Measurements from ENCODE around the gene TMC8. TPM values are rescaled to one million over a fixed set of nuclear protein-coding genes. Genes with fewer than 3 reads are reported as not detected.

The TMC8 gene
- total and polyA plus RNA-seq, 5 donors, result 2.4 to 3.9 (median 3.0) TPM

DNA sequence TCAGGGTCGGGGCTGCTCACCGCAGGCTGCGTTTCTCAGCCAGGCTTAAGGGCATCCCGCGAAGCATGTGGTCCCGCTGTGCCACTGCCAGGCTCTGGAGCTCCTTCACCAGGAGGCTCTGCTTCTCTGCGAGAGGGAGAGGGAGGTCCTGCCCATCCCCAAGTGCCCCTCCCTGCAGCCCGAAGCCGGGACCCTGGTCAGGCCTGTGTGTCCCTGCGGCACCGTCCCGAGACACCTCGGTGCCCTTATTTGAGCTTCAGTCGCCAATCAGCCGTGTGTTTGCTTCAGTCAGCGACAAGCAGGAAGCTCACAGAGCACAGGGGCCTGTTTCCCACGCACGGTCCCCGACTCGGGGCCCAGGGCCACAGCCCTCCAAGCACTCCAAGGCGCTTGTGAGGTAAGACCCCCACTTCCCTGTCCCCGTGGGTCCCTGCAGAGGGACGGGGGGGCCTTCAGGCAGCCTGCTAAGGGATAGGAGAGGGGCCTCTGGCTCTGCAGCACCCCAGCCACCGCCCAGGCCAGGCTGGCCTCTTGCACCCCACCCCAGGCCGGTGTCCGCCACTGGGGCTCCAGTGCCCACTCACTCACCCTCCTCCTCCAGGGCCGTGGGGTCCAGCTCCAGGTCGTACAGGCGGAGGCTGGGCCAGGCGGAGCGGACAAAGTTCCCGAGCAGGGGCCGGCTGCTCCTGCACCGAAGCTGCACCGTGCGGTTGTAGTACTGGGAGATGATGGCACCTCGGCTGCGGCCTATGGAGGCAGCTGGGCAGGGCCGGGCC, 5.2 kb upstream of the TMC8 start:
- ATAC-seq, result no peak
- DNase-seq, result peak in 1 of 3 donors; percentile 72
- H3K4me1 ChIP-seq (ENCODE audit: control insufficient read depth, insufficient read depth, low read length), result peaks cover 4% of the 10 kb centered on the region
- WGBS, result 71% methylated on average over 39 of the region's 39 CpGs
- intact Hi-C loops (cut with DNase I), result no loop called here
- no peak overlapping the region for H3K4me3 ChIP-seq (ENCODE audit: low read length)
- no peaks in the 10 kb centered on the region for H3K9me3 ChIP-seq (ENCODE audit: control insufficient read depth, low read length)
- H3K27ac ChIP-seq (ENCODE audit: low read length), result peak overlapping the region; percentile 35
- H3K27me3 ChIP-seq (ENCODE audit: control insufficient read depth, insufficient read depth), result no peaks in the 10 kb centered on the region

DNA sequence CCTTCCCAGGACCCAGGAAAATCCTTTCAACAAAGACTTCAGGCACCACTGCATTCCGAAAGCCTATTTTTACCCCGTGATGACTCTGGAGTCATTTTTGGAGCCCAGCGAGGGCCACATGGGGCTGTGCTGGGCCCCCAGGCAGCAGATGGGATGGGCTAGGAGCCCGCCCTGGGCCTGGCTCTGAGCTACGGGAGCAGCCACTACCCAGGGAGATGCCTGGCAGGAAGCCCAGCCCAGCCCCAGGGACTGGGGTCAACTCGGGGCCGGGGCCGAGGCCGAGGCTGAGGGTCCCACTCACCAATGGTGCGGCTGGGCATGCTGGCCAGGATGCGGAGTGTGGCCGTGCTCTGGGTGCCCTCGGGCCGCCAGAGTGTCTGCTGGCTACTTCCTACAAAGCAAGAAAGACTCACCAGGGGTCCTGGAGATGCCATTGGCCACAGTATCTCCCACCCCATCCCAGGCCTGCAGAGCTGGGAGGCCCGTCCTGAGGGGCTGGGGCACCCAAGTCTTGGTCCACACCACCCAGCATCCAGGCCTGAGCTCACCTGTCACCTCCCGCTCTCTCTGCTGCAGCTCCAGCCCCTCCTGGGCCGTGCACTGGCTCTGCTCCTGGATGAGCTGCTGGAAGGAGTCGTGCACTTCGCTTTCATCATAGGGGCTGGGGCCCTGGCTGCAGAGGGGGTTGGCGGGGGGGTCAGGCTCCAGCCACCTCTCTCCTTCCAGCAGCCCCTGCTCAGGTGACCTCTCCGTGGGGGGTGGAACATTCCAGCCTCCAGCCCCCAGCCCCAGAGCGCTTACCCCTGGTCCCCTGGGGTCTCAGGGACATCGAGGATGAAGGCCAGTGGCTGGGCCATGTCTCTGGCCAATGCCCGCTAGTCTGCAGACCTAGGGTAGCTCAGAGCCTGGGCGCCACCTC, 4.3 kb upstream of the TMC8 start:
- peak in 1 of 2 donors; percentile 1 for ATAC-seq
- peak; percentile 60 to 89 (median 79) for DNase-seq
- Histone ChIP-seq H3K4me1 (ENCODE audit: control insufficient read depth, insufficient read depth, low read length) (peaks cover 4% of the 10 kb centered on the region), H3K4me3 (ENCODE audit: low read length) (no peak overlapping the region), H3K9me3 (ENCODE audit: control insufficient read depth, low read length) (no peaks in the 10 kb centered on the region), H3K27ac (ENCODE audit: low read length) (peak overlapping the region; percentile 87), H3K27me3 (ENCODE audit: control insufficient read depth, insufficient read depth) (no peaks in the 10 kb centered on the region)
- intact Hi-C loops (cut with DNase I), result no loop called here
- 49% methylated on average over 25 of the region's 25 CpGs for WGBS

DNA sequence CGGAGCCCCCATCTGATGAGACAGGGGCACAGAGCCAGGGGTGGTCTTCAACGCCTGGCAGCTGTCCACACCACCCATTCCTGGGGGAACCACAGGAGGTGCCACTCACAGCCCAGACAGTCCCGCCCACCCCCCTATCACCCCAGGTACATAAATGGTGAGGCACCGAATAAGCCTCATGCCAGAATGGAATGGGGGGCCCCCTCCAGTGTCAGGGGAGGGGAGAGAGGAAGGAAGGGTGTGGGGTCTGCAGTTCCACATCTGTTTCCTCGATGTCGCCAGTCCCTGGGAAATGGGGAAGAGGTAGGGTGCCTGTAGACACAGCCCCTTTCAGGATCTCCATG, 3.7 kb upstream of the TMC8 start:
- WGBS, result 64% methylated on average over 6 of the region's 6 CpGs
- peaks cover 4% of the 10 kb centered on the region for H3K4me1 ChIP-seq (ENCODE audit: control insufficient read depth, insufficient read depth, low read length)
- H3K27me3 ChIP-seq (ENCODE audit: control insufficient read depth, insufficient read depth), result no peaks in the 10 kb centered on the region
- intact Hi-C loops (cut with DNase I), result no loop called here
- H3K4me3 ChIP-seq (ENCODE audit: low read length), result no peak overlapping the region
- peak in 1 of 2 donors; percentile 0 for ATAC-seq
- H3K27ac ChIP-seq (ENCODE audit: low read length), result peak overlapping the region; percentile 87
- DNase-seq, result peak in 2 of 3 donors; percentile 59 to 64
- H3K9me3 ChIP-seq (ENCODE audit: control insufficient read depth, low read length), result no peaks in the 10 kb centered on the region

DNA sequence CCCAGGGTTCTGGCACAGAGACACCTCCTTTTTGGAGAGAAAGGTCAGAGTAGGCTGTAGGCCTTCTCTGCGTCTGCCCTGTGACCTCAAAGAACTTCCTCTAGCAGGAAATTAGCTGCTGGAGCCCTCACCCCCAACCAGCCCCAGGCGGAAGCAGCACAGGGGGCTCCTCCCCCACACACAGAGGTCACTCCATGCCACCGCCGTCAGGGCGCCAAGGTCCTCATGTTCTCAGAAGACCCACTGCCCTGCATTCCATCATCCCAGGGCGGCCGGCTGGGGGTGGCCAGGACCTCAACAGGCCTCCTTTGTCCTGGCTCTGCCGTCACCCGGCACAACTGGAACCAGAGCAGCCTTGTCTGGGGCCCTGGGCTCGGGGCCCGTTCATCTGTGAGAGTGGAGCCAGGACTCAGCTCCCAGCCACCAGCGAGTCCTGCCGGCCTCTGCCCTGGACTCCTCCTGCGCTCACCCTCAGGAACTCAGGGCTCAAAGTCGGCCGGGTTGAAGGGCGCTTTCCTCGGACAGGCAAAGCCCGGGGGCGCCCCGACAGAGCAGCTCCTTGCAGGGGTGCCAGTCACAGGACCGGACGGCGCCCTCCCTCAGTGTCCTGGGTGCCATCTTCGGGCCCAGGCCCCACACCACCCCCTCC, 3.2 kb upstream of the TMC8 start:
- peaks cover 4% of the 10 kb centered on the region for H3K4me1 ChIP-seq (ENCODE audit: control insufficient read depth, insufficient read depth, low read length)

DNA sequence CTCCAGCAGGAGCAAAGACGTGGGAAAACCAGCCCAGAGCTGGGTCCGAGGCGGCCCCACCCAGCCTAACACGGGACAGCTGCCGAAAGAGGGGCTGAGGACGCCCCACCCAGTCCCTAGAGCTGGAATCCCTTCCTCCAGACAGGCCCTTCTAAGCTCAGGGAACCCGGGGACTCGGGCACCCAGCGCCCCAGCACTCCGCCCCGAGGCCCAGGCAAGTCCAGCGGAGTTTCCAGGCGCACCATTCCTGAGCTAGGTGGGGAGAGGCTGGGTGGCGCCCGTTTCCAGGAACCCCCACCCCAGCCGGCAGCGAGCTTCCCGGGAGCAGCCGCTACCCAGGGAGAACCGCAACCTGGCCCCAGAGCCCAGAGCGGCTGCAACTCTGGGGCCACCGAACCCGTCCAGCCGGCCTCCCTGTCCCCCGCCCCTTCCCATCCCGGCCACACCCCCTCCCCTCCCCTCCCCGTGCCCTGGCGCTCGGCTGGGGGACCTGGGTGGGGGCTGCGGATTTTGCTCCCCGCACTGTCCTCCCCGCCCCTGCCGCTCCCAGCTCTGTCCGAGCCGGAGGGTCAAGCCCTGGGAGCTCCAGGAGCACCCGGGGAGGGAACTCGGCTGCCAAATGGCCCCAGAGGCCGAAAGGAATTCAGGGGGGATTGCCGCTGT, 2.6 kb upstream of the TMC8 start:
- intact Hi-C loops (cut with DNase I), result no loop called here
- peak; percentile 9 to 26 for ATAC-seq
- Histone ChIP-seq H3K27me3 (ENCODE audit: control insufficient read depth, insufficient read depth) (no peaks in the 10 kb centered on the region), H3K4me1 (ENCODE audit: control insufficient read depth, insufficient read depth, low read length) (peaks cover 4% of the 10 kb centered on the region), H3K9me3 (ENCODE audit: control insufficient read depth, low read length) (no peaks in the 10 kb centered on the region), H3K4me3 (ENCODE audit: low read length) (peak overlapping the region; percentile 81), H3K27ac (ENCODE audit: low read length) (peak overlapping the region; percentile 87)
- 4% methylated on average over 39 of the region's 39 CpGs for WGBS
- DNase-seq, result peak; percentile 46 to 82 (median 69)

More for the DNA sequence above, 3.2 kb upstream of the TMC8 start:
- no peaks in the 10 kb centered on the region for H3K27me3 ChIP-seq (ENCODE audit: control insufficient read depth, insufficient read depth)
- DNase-seq (peak; percentile 84 to 93 (median 92)), ATAC-seq (peak; percentile 54 to 67)
- 18% methylated on average over 25 of the region's 25 CpGs for WGBS
- peak overlapping the region; percentile 81 for H3K4me3 ChIP-seq (ENCODE audit: low read length)
- peak overlapping the region; percentile 87 for H3K27ac ChIP-seq (ENCODE audit: low read length)
- no peaks in the 10 kb centered on the region for H3K9me3 ChIP-seq (ENCODE audit: control insufficient read depth, low read length)
- intact Hi-C loops (cut with DNase I), result no loop called here

DNA sequence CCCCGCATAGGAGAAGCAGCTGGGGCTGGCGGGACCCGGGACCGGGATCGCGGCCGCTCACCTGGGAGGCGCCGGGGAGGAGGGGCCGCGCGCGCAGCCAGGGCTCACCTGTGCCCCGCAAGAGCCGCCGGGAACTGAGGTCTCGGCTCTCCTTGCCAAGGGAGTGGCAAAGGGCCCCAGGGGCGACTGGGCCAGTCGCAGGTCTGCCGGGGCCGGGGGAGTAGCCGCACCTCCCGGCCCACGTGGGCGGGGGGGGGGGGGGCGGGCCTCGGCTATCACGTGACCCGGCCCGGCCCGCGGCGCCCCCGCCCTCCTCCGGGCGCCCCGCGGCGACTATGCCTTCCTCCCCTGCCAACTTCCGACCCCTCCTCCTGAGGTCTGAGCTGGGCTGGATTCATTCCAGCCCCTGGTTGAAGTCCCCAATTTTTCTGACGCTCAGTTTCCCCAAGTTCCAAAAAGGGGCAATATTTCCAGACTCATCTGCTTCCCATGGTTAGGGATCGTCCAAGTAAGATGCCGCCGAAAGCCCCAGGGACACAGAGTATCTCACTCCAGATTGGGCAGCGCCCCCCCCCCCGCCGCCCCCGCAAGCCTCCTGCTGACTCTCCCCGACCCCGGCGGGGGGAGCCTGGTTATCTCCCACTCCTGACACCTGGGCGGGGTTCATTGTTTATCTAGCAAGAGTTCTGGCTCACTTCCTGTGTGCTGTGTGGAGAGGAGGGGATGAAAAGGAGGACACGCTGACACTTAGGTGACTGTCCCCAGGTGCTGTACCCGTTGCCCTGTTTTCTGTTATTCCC, 1.8 kb upstream of the TMC8 start, which contains the start of gene TMC6:
TMC6 (minus strand) TSS at position 205 of the 800 bp plus-strand sequence. CDS start 1,923 bp downstream, outside the sequence.
- intact Hi-C loops (cut with DNase I), result no loop called here
- peak; percentile 37 to 40 for ATAC-seq
- Histone ChIP-seq H3K27me3 (ENCODE audit: control insufficient read depth, insufficient read depth) (no peaks in the 10 kb centered on the region), H3K4me1 (ENCODE audit: control insufficient read depth, insufficient read depth, low read length) (peaks cover 4% of the 10 kb centered on the region), H3K27ac (ENCODE audit: low read length) (peak within 1 kb of the TSS; percentile 87), H3K9me3 (ENCODE audit: control insufficient read depth, low read length) (no peaks in the 10 kb centered on the region), H3K4me3 (ENCODE audit: low read length) (peak within 1 kb of the TSS; percentile 81)
- DNase-seq, result peak; percentile 57 to 88 (median 84)
- 3% methylated on average over 48 of the region's 54 CpGs for WGBS

DNA sequence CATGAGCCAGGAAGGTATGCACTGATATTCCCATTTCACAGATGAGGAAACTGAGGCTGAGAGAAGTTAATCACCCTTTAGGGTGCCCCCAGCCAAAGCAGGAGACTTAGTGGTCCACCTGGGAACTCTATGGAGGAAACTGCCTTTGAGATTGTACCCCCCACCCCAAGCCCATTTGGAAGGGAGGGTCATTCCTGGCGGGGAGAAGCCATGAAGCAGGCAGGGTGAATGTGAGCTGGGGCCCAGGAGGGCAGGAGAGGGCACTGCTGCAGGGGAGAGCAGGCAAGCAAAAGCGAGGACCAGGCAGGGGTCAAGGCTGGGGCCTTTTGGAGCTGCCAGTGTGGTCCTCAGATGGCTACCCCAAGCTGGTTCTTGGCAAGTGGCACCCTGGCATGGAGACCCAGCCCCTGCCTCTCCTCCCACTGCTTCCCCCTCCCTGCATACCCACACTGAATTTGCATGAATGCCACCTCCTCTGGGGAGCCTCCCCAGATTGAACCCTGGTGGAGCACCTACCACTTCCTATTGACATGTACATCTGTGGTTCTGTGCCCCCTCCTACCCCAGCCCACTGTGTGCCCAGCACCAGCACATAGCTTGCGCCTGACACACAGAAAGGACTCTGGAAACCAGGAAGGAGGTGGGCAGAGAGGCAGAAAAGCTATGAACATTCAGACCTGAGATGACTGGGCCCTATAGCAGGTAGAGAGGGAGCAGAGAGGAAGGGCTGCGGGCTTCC, 1.1 kb upstream of the TMC8 start:
- Histone ChIP-seq H3K27ac (ENCODE audit: low read length) (no peak overlapping the region), H3K9me3 (ENCODE audit: control insufficient read depth, low read length) (no peaks in the 10 kb centered on the region), H3K27me3 (ENCODE audit: control insufficient read depth, insufficient read depth) (no peaks in the 10 kb centered on the region), H3K4me3 (ENCODE audit: low read length) (no peak overlapping the region), H3K4me1 (ENCODE audit: control insufficient read depth, insufficient read depth, low read length) (peaks cover 4% of the 10 kb centered on the region)
- intact Hi-C loops (cut with DNase I), result loop anchor here in 1 of 4 donors (5.0 kb wide), 1 partner anchor 43 kb away; no protein-coding TSS in a partner anchor
- no peak for ATAC-seq
- WGBS, result 85% methylated on average over 4 of the region's 4 CpGs
- peak in 1 of 3 donors; percentile 65 for DNase-seq

DNA sequence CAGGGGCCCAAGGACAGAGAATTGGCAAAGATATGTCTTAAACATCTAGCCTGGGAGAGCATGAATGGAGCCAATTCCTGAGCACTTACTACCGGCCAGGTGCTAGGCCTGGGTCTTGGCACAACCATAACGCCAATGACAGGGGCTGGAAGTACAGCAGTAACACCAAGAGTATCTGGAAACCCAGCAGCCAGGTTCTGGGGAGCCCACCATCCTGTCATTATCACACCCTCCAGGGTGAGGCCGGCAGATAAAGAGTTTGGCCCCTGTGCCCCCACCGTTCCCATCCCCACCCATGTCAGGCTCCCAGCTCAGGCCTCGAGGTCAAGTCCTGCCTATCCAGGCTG, 508 bp upstream of the TMC8 start:
- H3K27me3 ChIP-seq (ENCODE audit: control insufficient read depth, insufficient read depth), result no peaks in the 10 kb centered on the region
- intact Hi-C loops (cut with DNase I), result loop anchor here in 1 of 4 donors (5.0 kb wide), 1 partner anchor 42 kb away; no protein-coding TSS in a partner anchor
- WGBS, result 45% methylated on average over 5 of the region's 5 CpGs
- no peak overlapping the region for H3K27ac ChIP-seq (ENCODE audit: low read length)
- H3K4me1 ChIP-seq (ENCODE audit: control insufficient read depth, insufficient read depth, low read length), result peaks cover 4% of the 10 kb centered on the region
- ATAC-seq (no peak), DNase-seq (no peak)
- no peak overlapping the region for H3K4me3 ChIP-seq (ENCODE audit: low read length)
- no peaks in the 10 kb centered on the region for H3K9me3 ChIP-seq (ENCODE audit: control insufficient read depth, low read length)
